HCT116 (cell line): ENCODE data around the gene ZFP36L2. TPM values are rescaled to one million over a fixed set of nuclear protein-coding genes. Genes with fewer than 3 reads are reported as not detected.

ENCODE experiments used
- ATAC-seq: fragments of 200-7000 bp; cut with Tn5 transposase; 2 replicates; pipeline ENCODE4 v1.9.1; 2020; ENCODE audit warnings: mild to moderate bottlenecking, moderate library complexity
- BruUV-seq: library from RNA; stranded (reverse); fragments of 400-500 nt; replicated peaks from 2 replicates; lab custom pipeline; 2021; lab: Mats Ljungman, UMichigan
- CTCF ChIA-PET: fragments of 300-600 bp; sonication (Branson Sonifier 250); formaldehyde crosslinking; loops from one replicate; lab custom pipeline; 2021; ENCODE audit warnings: antibody characterized with exemption; lab: Charles Lee
- POLR2A ChIA-PET: fragments of 300-600, 350-600 bp; sonication (Branson Sonifier 250); formaldehyde crosslinking; loops from one replicate; lab custom pipeline; 2021; ENCODE audit warnings: antibody characterized with exemption; lab: Charles Lee
- RAD21 ChIA-PET, 2 experiments: fragments of 300-600 bp; sonication (Branson Sonifier 250); formaldehyde crosslinking; loops; one replicate each; lab custom pipeline; 2023; ENCODE audit warnings: low total read pairs in 2 of 2; ENCODE audit not compliant: uncharacterized antibody in 2 of 2, unreplicated experiment in 2 of 2, low non-redundant PET in 1 of 2; lab: Charles Lee
- DNase-seq: peaks from one replicate; pipeline ENCODE4 v3.0.0-alpha.2; 2010; ENCODE audit warnings: low read depth, low spot score
- H2AFZ ChIP-seq: fragments of 200-600 bp; shearing (Covaris generic), sonication (generic); 2 replicates; pipeline ENCODE4 v1.6.1; 2017; ENCODE audit warnings: low read depth, mixed run types, mixed read lengths, antibody characterized with exemption, low read length; ENCODE audit not compliant: poor library complexity, severe bottlenecking
- H3K27ac ChIP-seq: 2 replicates; pipeline ENCODE4 v1.5.1; 2012; ENCODE audit warnings: low read depth, low read length
- H3K27me3 ChIP-seq: fragments of 200-600 bp; sonication (generic); 2 replicates; pipeline ENCODE4 v1.6.1; 2016; ENCODE audit warnings: mixed run types, low read length, mixed read lengths; ENCODE audit not compliant: insufficient read depth
- H3K36me3 ChIP-seq, 2 experiments: fragments of 200-500 bp in 1 of 2; fragments of 200-600 bp in 1 of 2; sonication (Bioruptor generic) in 1 of 2; sonication (generic) in 1 of 2; 2 replicates each; pipeline versions ENCODE4 v1.5.1 to v1.6.1; 2014 to 2016; ENCODE audit warnings: low read length in 2 of 2, inconsistent platforms in 1 of 2, mixed read lengths in 1 of 2, mixed run types in 1 of 2; ENCODE audit not compliant: insufficient read depth in 2 of 2, control insufficient read depth in 1 of 2
- H3K4me1 ChIP-seq, 2 experiments: fragments of 200-600 bp in 1 of 2; sonication (generic) in 1 of 2; 2 replicates each; pipeline versions ENCODE4 v1.5.1 to v1.6.1; 2012 to 2017; ENCODE audit warnings: low read length in 2 of 2, inconsistent platforms in 1 of 2, mild to moderate bottlenecking in 1 of 2, mixed read lengths in 1 of 2, mixed run types in 1 of 2, moderate library complexity in 1 of 2; ENCODE audit not compliant: insufficient read depth in 2 of 2, control insufficient read depth in 1 of 2
- H3K4me2 ChIP-seq: fragments of 200-600 bp; sonication (generic); 2 replicates; pipeline ENCODE4 v1.6.1; 2017; ENCODE audit warnings: mixed run types, low read length, mixed read lengths
- H3K4me3 ChIP-seq, 2 experiments: fragments of 200-600 bp in 1 of 2; sonication (generic) in 1 of 2; replicated peaks in 1 of 2; 2 replicates each; pipeline ENCODE4 v1.5.1; 2011 to 2016; ENCODE audit warnings: low read length in 2 of 2, control low read depth in 1 of 2, low read depth in 1 of 2, mild to moderate bottlenecking in 1 of 2, mixed read lengths in 1 of 2, mixed run types in 1 of 2
- H3K79me2 ChIP-seq: fragments of 200-600 bp; sonication (generic); 2 replicates; pipeline ENCODE4 v1.6.1; 2017; ENCODE audit warnings: mild to moderate bottlenecking, mixed run types, low read length, moderate library complexity, mixed read lengths; ENCODE audit not compliant: insufficient read depth
- H3K9ac ChIP-seq: fragments of 200-600 bp; sonication (generic); 2 replicates; pipeline ENCODE4 v1.6.1; 2016; ENCODE audit warnings: low read length, mixed read lengths
- H3K9me2 ChIP-seq: fragments of 200-600 bp; sonication (generic), shearing (Covaris generic); 2 replicates; pipeline ENCODE4 v1.6.1; 2017; ENCODE audit warnings: mixed run types, mild to moderate bottlenecking, moderate library complexity; ENCODE audit not compliant: insufficient read depth
- H3K9me3 ChIP-seq, 2 experiments: fragments of 200-500 bp in 1 of 2; fragments of 200-600 bp in 1 of 2; sonication (Bioruptor generic) in 1 of 2; sonication (generic) in 1 of 2; 2 replicates each; pipeline ENCODE4 v1.6.1; 2014 to 2017; ENCODE audit warnings: low read length in 2 of 2, mixed read lengths in 2 of 2, inconsistent platforms in 1 of 2, low read depth in 1 of 2, mild to moderate bottlenecking in 1 of 2, mixed run types in 1 of 2, moderate library complexity in 1 of 2; ENCODE audit not compliant: control insufficient read depth in 1 of 2, insufficient read depth in 1 of 2
- H4K20me1 ChIP-seq: fragments of 200-600 bp; sonication (generic), shearing (Covaris generic); 2 replicates; pipeline ENCODE4 v1.6.1; 2017; ENCODE audit warnings: mixed run types, mild to moderate bottlenecking, moderate library complexity; ENCODE audit not compliant: insufficient read depth
- CBX3 ChIP-seq: IDR thresholded peaks from 2 replicates; pipeline ENCODE4 v1.6.1; 2012; ENCODE audit warnings: low read depth
- CTCF ChIP-seq, 3 experiments: fragments of 200-600 bp in 1 of 3; sonication (generic) in 1 of 3; IDR thresholded peaks in 2 of 3; conservative IDR thresholded peaks in 1 of 3; 2 replicates each; pipeline ENCODE4 v1.5.1; 2012 to 2017; ENCODE audit warnings: low read depth in 2 of 3, low read length in 2 of 3, antibody characterized with exemption in 1 of 3, borderline replicate concordance in 1 of 3, control low read depth in 1 of 3, mild to moderate bottlenecking in 1 of 3, mixed read lengths in 1 of 3, mixed run types in 1 of 3, moderate library complexity in 1 of 3; ENCODE audit not compliant: insufficient read depth in 1 of 3
- EGR1 ChIP-seq: IDR thresholded peaks from 2 replicates; pipeline ENCODE4 v1.6.1; 2012; ENCODE audit warnings: low read depth
- ELF1 ChIP-seq: IDR thresholded peaks from 2 replicates; pipeline ENCODE4 v1.6.1; 2012; ENCODE audit warnings: low read depth, borderline replicate concordance
- EZH2phosphoT487 ChIP-seq: fragments of 200-600 bp; IDR thresholded peaks from 2 replicates; pipeline ENCODE4 v1.6.1; 2018; ENCODE audit warnings: antibody characterized with exemption, borderline replicate concordance
- JUND ChIP-seq: IDR thresholded peaks from 2 replicates; pipeline ENCODE4 v1.6.1; 2012
- POLR2A ChIP-seq: IDR thresholded peaks from 2 replicates; pipeline ENCODE4 v1.7.0; 2011; ENCODE audit warnings: borderline replicate concordance; ENCODE audit not compliant: insufficient read depth, insufficient read length; ENCODE audit errors: extremely low read depth
- SP1 ChIP-seq: IDR thresholded peaks from 2 replicates; pipeline ENCODE4 v1.6.1; 2012; ENCODE audit warnings: low read depth
- SRF ChIP-seq: IDR thresholded peaks from 2 replicates; pipeline ENCODE4 v1.6.1; 2012; ENCODE audit warnings: low read depth
- intact Hi-C: fragments of 100-400 bp; cut with micrococcal nuclease; formaldehyde crosslinking; loops from 2 replicates; pipeline ENCODE4 v1.10.0; 2022
- total RNA-seq: library from RNA; stranded (reverse); gene quantifications from one replicate; pipeline ENCODE4 v1.2.1, GENCODE V29; 2021; ENCODE audit not compliant: unreplicated experiment

Gene ZFP36L2
- total RNA-seq, 1 experiment from 2014 or later = 30.3 TPM

- TF ChIP-seq CTCF (IDR thresholded peaks at IDR 0.05 in 2 of 3, conservative IDR thresholded peaks at IDR 0.05 in 1 of 3; ENCODE audit: borderline replicate concordance in 1 of 3, insufficient read depth in 1 of 3, low read depth in 2 of 3, low read length in 2 of 3) (no peak), EGR1 (no peak), POLR2A (no peak), CBX3 (no peak), EZH2phosphoT487 (no peak), JUND (no peak), ELF1 (no peak), SP1 (no peak), SRF (no peak)
- CTCF ChIA-PET = no interaction called here
- DNase-seq (no peak), ATAC-seq (no peak)
- no TSS peak for BruUV-seq
- Histone ChIP-seq H3K4me1 (no peaks in the 10 kb centered on the region), H3K4me2 (no peak overlapping the region), H3K27ac (no peak overlapping the region), H3K9me3 (no peaks in the 10 kb centered on the region), H3K9ac (no peak overlapping the region), H3K36me3 (no peaks in the 10 kb centered on the region), H4K20me1 (no peaks in the 10 kb centered on the region), H3K79me2 (no peaks in the 10 kb centered on the region), H3K27me3 (no peaks in the 10 kb centered on the region), H3K9me2 (no peaks in the 10 kb centered on the region), H2AFZ (no peak overlapping the region), H3K4me3 (no peak overlapping the region)
- POLR2A ChIA-PET = no interaction called here
- intact Hi-C loops = no loop called here
- RAD21 ChIA-PET = no interaction called here
Observed at GRCh38 chr2:43268066-43268953, 41.9 kb upstream of the ZFP36L2 start.
